K562 (cell line): ENCODE results near the gene PPP1R15A. TPM values are rescaled to one million over a fixed set of nuclear protein-coding genes. Genes with fewer than 3 reads are reported as not detected.

Experiments
- CXXC5 ChIP-seq: fragments of 250-450 bp; sonication (Bioruptor Pico); IDR thresholded peaks from 2 replicates; pipeline ENCODE4 v1.8.0; 2022; ENCODE audit warnings: inconsistent platforms, mild to moderate bottlenecking, moderate library complexity
- ELF1 ChIP-seq: fragments of 200-800 bp; sonication (Bioruptor generic); IDR thresholded peaks from 2 replicates; pipeline ENCODE4 v1.6.1; 2016; ENCODE audit warnings: missing genetic modification characterization, missing compliant biosample characterization
- KDM4B ChIP-seq, 2 experiments: fragments of 450-650 bp in 1 of 2; sonication (generic) in 1 of 2; IDR thresholded peaks; 2 replicates each; pipeline ENCODE4 v1.6.1; 2016 to 2017; ENCODE audit warnings: borderline replicate concordance in 2 of 2, antibody characterized with exemption in 1 of 2, low read depth in 1 of 2, mild to moderate bottlenecking in 1 of 2
- KLF1 ChIP-seq: fragments of 450-650 bp; IDR thresholded peaks from 2 replicates; pipeline ENCODE4 v1.6.1; 2016; ENCODE audit warnings: missing genetic modification characterization, missing compliant biosample characterization
- NFIC ChIP-seq: fragments of 450-650 bp; IDR thresholded peaks from 2 replicates; pipeline ENCODE4 v1.6.1; 2017; ENCODE audit warnings: mild to moderate bottlenecking, inconsistent platforms
- POLR2A ChIP-seq: fragments of 450-650 bp; conservative IDR thresholded peaks from 2 replicates; pipeline ENCODE4 v1.6.1; 2016
- POLR2B ChIP-seq: fragments of 450-650 bp; IDR thresholded peaks from 2 replicates; pipeline ENCODE4 v1.6.1; 2018; ENCODE audit warnings: low read depth; ENCODE audit not compliant: partially characterized antibody
- SRSF9 ChIP-seq: fragments of 200-400 bp; formaldehyde crosslinking; IDR thresholded peaks from 2 replicates; pipeline ENCODE4 v1.6.1; 2017; ENCODE audit warnings: low read depth, low read length, borderline replicate concordance
- TARDBP ChIP-seq: fragments of 450-650 bp; IDR thresholded peaks from 2 replicates; pipeline ENCODE4 v1.6.1; 2016
- ZC3H11A ChIP-seq: IDR thresholded peaks from 2 replicates; pipeline ENCODE4 v1.6.1; 2012; ENCODE audit warnings: low read depth, low read length, improper control_type of control experiment
- ZNF175 ChIP-seq: fragments of 200-800 bp; sonication (Bioruptor generic); IDR thresholded peaks from 2 replicates; pipeline ENCODE4 v1.6.1; 2016; ENCODE audit warnings: low read depth, mild to moderate bottlenecking, missing genetic modification characterization, missing compliant biosample characterization
- polyA plus RNA-seq, 8 experiments: library from polyadenylated mRNA; depleted of rRNA in 4 of 8; stranded (reverse) in 5 of 8; unstranded in 3 of 8; fragments of >200 nt; fragmentation: Nextera tagmentation in 2 of 8; fragmentation: Illumina TruSeq in 1 of 8; extraction: Ambion mirVana in 2 of 8; extraction: Trizol in 1 of 8; gene quantifications; 2 replicates each; pipeline versions ENCODE4 v1.2.1 to v1.2.3, GENCODE V29; 2011 to 2014; ENCODE audit warnings: inconsistent platforms in 1 of 8, missing spikeins in 1 of 8
- total RNA-seq, 7 experiments: library from RNA; depleted of rRNA in 6 of 7; stranded (reverse); fragments of >200 nt in 6 of 7; fragmentation: Illumina TruSeq in 2 of 7; extraction: Trizol in 2 of 7; gene quantifications; 2 replicates each; pipeline versions ENCODE4 v1.2.1 to v1.2.3, GENCODE V29; 2011 to 2021; ENCODE audit warnings: low replicate concordance in 1 of 7
- TF ChIP-seq, protein P1 (sequence below): fragments of 450-650 bp; formaldehyde crosslinking; IDR thresholded peaks from 2 replicates; pipeline ENCODE4 v1.4.0; 2020; ENCODE audit warnings: mild to moderate bottlenecking, moderate library complexity
- TF ChIP-seq, protein P2 (sequence below), 2 experiments: fragments of 450-650 bp in 1 of 2; sonication (generic) in 1 of 2; formaldehyde crosslinking in 1 of 2; IDR thresholded peaks in 1 of 2; conservative IDR thresholded peaks in 1 of 2; 2 replicates each; pipeline versions ENCODE4 v1.6.1 to v1.8.1; 2016 to 2023; ENCODE audit warnings: mild to moderate bottlenecking in 2 of 2, moderate library complexity in 2 of 2, inconsistent platforms in 1 of 2, missing genetic modification reagents in 1 of 2
- TF ChIP-seq, protein P3 (sequence below): fragments of 250-450 bp; sonication (Bioruptor Pico); IDR thresholded peaks from 2 replicates; pipeline ENCODE4 v1.5.0; 2020; ENCODE audit warnings: mild to moderate bottlenecking, borderline replicate concordance
- TF ChIP-seq, protein P4 (sequence below): IDR thresholded peaks from 2 replicates; pipeline ENCODE4 v1.6.1; 2014; ENCODE audit warnings: antibody characterized with exemption

The PPP1R15A gene
- total and polyA plus RNA-seq, 9 of the 15 experiments (the other 6 are each of a cell fraction or from before 2014, with no cell fraction given) = 0.42 to 73.7 (median 44.0) TPM

DNA sequence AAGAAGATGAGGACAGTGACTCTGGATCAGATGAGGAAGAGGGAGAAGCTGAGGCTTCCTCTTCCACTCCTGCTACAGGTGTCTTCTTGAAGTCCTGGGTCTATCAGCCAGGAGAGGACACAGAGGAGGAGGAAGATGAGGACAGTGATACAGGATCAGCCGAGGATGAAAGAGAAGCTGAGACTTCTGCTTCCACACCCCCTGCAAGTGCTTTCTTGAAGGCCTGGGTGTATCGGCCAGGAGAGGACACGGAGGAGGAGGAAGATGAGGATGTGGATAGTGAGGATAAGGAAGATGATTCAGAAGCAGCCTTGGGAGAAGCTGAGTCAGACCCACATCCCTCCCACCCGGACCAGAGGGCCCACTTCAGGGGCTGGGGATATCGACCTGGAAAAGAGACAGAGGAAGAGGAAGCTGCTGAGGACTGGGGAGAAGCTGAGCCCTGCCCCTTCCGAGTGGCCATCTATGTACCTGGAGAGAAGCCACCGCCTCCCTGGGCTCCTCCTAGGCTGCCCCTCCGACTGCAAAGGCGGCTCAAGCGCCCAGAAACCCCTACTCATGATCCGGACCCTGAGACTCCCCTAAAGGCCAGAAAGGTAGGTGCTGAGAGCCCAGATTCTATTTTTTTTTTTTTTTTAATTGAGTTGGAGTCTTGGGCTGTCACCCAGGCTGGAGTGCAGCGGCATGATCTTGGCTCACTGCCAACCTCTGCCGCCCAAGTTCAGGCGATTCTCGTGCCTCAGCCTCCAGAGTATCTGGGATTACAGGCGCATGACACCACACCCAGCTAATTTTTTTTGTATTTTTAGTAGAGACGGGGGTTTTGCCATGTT is 2.3 kb downstream of the PPP1R15A start (continued):
- TF ChIP-seq, protein P1, sequence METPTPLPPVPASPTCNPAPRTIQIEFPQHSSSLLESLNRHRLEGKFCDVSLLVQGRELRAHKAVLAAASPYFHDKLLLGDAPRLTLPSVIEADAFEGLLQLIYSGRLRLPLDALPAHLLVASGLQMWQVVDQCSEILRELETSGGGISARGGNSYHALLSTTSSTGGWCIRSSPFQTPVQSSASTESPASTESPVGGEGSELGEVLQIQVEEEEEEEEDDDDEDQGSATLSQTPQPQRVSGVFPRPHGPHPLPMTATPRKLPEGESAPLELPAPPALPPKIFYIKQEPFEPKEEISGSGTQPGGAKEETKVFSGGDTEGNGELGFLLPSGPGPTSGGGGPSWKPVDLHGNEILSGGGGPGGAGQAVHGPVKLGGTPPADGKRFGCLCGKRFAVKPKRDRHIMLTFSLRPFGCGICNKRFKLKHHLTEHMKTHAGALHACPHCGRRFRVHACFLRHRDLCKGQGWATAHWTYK = 0 out of 2 replicates have a peak, but pooled peaks have one; percentile 44
- no peak for TF ChIP-seq ELF1 (tag)
- TF ChIP-seq POLR2A = 0 out of 2 replicates have a peak, but pooled peaks have one; percentile 5
- TF ChIP-seq KLF1 (tag) = no peak
- TF ChIP-seq, protein P2, sequence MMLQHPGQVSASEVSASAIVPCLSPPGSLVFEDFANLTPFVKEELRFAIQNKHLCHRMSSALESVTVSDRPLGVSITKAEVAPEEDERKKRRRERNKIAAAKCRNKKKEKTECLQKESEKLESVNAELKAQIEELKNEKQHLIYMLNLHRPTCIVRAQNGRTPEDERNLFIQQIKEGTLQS (IDR thresholded peaks at IDR 0.05) = peak; percentile 29; the same call in 1 of the 2 replicates
- TF ChIP-seq, protein P2 (CRISPR knock-in tag; conservative IDR thresholded peaks at IDR 0.05) = no peak; the same call in 1 of the 2 replicates
- no peak for TF ChIP-seq SRSF9
- no peak for TF ChIP-seq CXXC5 (CRISPR knock-in tag)
- TF ChIP-seq, protein P3, sequence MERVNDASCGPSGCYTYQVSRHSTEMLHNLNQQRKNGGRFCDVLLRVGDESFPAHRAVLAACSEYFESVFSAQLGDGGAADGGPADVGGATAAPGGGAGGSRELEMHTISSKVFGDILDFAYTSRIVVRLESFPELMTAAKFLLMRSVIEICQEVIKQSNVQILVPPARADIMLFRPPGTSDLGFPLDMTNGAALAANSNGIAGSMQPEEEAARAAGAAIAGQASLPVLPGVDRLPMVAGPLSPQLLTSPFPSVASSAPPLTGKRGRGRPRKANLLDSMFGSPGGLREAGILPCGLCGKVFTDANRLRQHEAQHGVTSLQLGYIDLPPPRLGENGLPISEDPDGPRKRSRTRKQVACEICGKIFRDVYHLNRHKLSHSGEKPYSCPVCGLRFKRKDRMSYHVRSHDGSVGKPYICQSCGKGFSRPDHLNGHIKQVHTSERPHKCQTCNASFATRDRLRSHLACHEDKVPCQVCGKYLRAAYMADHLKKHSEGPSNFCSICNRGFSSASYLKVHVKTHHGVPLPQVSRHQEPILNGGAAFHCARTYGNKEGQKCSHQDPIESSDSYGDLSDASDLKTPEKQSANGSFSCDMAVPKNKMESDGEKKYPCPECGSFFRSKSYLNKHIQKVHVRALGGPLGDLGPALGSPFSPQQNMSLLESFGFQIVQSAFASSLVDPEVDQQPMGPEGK (CRISPR knock-in tag) = no peak
- TF ChIP-seq NFIC = peak; percentile 100
- TF ChIP-seq TARDBP = no peak
- TF ChIP-seq ZC3H11A = no peak
- no peak for TF ChIP-seq ZNF175 (CRISPR knock-in tag)
- no peak for TF ChIP-seq POLR2B
- TF ChIP-seq, protein P4, sequence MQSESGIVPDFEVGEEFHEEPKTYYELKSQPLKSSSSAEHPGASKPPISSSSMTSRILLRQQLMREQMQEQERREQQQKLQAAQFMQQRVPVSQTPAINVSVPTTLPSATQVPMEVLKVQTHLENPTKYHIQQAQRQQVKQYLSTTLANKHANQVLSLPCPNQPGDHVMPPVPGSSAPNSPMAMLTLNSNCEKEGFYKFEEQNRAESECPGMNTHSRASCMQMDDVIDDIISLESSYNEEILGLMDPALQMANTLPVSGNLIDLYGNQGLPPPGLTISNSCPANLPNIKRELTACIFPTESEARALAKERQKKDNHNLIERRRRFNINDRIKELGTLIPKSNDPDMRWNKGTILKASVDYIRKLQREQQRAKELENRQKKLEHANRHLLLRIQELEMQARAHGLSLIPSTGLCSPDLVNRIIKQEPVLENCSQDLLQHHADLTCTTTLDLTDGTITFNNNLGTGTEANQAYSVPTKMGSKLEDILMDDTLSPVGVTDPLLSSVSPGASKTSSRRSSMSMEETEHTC = no peak
- no peak for TF ChIP-seq KDM4B (IDR thresholded peaks at IDR 0.05; ENCODE audit: borderline replicate concordance in 2 of 2, low read depth in 1 of 2)
